Fibroblast of pulmonary artery (primary cell): ENCODE measurements around the gene ARID3A.

Experiments
- DNase-seq: peaks from one replicate; pipeline ENCODE4 v3.0.0-alpha.2; 2010; ENCODE audit warnings: low read depth
- H3K4me3 ChIP-seq: replicated peaks from 2 replicates; pipeline ENCODE4 v1.5.1; 2011; ENCODE audit warnings: low read depth, mild to moderate bottlenecking, control low read depth, low read length, moderate library complexity
- CTCF ChIP-seq: IDR thresholded peaks from 2 replicates; pipeline ENCODE4 v1.5.1; 2011; ENCODE audit warnings: mild to moderate bottlenecking, control low read depth, low read length, inconsistent platforms; ENCODE audit errors: missing control alignments

The ARID3A gene

GRCh38 chr19:906480-906879 lies 19.4 kb upstream of the ARID3A start:
- no peak overlapping the region for H3K4me3 ChIP-seq
- TF ChIP-seq CTCF, result no peak
- DNase-seq, result no peak

GRCh38 chr19:907183-907853 lies 18.5 kb upstream of the ARID3A start:
- DNase-seq, result no peak
- TF ChIP-seq CTCF, result no peak
- H3K4me3 ChIP-seq, result no peak overlapping the region

DNA sequence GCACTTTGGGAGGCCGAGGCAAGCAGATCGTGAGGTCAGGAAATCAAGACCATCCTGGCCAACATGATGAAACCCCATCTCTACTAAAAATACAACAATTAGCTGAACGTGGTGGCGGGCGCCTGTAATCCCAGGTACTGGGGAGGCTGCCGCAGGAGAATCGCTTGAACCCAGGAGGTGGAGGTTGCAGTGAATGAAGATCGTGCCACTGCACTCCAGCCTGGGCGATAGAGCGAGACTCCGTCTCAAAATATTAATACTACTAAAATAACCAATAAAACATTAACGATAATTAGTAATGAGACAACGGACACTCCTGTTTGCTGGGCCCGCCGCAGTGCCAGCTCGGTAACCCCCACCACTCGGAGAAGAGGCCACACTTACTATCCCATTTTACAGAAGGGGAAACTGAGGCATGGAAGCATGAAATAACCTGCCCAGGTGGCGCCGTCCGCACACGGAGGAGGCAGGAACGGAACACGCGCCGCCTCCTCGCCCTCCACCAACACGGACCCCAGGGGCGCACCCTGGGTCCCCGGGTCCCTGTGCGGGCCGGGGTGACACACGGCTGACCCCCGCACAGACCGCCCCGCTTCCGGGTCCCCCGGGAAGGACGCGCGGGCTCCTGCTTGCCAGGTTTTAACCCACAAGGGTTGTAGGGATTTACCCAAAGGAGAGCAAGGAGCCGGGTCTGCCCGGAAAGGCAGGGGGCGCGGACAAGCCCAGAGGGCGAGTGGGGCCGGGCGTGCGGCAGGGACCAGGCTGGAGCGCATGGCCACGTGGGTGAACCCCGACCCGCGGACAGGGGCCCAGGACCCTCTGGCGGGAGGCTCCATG lies 14.4 kb upstream of the ARID3A start:
- DNase-seq, result no peak
- TF ChIP-seq CTCF, result no peak
- H3K4me3 ChIP-seq, result peak overlapping the region; percentile 17

DNA sequence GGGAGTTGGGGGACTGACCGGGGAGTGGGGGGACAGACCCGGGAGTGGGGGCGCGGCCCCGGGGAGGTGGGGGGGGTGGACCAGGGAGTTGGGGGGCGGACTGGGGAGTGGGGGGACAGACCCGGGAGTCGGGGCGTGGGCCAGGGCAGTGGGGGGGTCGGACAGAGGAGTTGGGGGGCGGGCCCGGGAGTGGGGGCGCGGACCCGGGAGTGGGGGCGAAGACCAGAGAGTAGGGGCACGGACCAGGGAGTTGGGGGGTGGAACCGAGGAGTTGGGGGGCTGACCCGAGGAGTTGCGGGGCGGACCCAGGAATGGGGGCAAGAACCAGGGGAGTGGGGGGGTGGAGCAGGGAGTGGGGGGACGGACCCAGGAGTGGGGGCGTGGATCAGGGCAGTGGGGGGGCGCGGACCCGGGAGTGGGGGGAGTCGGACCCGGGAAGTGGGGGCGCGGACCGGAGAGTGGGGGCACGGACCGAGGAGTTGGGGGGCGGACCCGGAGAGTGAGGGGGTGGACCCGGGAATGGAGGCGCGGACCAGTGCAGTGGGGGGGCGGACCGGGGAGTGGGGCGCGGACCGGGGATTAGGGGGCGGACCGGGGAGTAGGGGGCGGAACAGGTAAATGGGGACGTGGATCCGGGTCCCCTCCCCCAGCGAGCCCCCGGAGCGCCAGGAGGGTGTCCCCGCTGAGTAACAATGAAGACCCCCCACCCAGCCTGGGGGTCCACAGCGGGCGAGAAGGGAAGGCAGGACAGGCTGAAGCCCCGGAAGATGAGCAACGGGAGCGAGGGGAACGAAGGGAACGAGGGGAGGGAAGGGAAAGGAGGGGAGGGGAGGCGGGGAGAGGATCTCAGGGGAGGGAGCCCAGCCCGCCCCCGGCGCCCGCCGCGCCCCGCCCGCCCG lies 13.4 kb upstream of the ARID3A start:
- DNase-seq, result peak; percentile 28
- peak overlapping the region; percentile 79 for H3K4me3 ChIP-seq
- TF ChIP-seq CTCF, result no peak

- H3K4me3 ChIP-seq, result peak within 1 kb of the TSS; percentile 79
- no peak for TF ChIP-seq CTCF
- DNase-seq, result peak; percentile 48
Measured at GRCh38 chr19:913080-913748, 12.6 kb upstream of the ARID3A start, which contains the start of gene R3HDM4. Gene R3HDM4 (minus strand): TSS chr19:913219. CDS start chr19:913157, 62 bp downstream.

DNA sequence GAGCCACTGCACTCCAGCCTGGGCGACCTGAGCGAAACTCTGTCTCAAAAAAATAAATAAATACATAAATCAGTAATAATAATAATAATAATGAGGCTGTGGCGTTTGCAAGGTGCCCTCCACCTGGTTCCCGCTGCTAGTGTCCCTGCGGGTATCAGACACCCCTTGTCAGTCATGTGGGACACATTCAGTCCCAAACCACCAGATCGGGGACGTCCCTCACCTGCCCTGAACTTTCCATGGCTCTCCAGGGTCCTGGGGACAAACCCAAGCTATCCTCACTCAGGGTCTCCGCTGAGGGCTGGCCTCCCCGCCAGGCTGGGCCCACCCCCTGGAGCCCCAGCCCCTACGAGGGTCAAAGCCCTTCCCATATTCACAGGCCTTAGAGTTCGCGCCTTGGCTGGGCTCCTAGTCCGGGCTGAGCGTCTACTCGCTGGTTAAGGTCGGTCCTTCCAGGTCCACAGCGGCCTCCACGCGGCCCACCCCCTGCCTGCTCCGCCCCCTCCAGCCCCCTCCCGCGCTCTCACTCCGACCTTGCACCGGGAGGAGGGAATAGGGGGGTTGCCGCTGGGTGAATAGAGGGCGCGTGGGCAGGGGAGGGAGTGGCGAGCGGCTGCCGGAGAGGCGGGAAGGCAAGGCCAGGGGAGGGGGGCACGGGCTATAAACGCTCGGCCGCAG lies 9.1 kb upstream of the ARID3A start:
- H3K4me3 ChIP-seq, result no peak overlapping the region
- TF ChIP-seq CTCF, result no peak
- DNase-seq, result no peak
